HUES48 (cell line): Measurements from ENCODE around the gene UNC13B.

Source experiments
- H3K27ac ChIP-seq: one replicate; pipeline ENCODE4 v1.7.0; 2013; ENCODE audit warnings: low read depth, low read length, inconsistent platforms
- H3K27me3 ChIP-seq: 2 replicates; pipeline ENCODE4 v1.6.1; 2013; ENCODE audit warnings: mild to moderate bottlenecking, low read length; ENCODE audit not compliant: control insufficient read depth, insufficient read depth
- H3K36me3 ChIP-seq: 2 replicates; pipeline ENCODE4 v1.6.1; 2013; ENCODE audit warnings: low read length; ENCODE audit not compliant: control insufficient read depth, insufficient read depth
- H3K4me1 ChIP-seq: 2 replicates; pipeline ENCODE4 v1.6.1; 2013; ENCODE audit warnings: mild to moderate bottlenecking, low read length; ENCODE audit not compliant: control insufficient read depth, insufficient read depth
- H3K4me3 ChIP-seq: 2 replicates; pipeline ENCODE4 v1.5.1; 2013; ENCODE audit warnings: mild to moderate bottlenecking, low read depth, low read length
- H3K9ac ChIP-seq: 2 replicates; pipeline ENCODE4 v1.6.1; 2013; ENCODE audit warnings: mild to moderate bottlenecking, low read depth, low read length, moderate library complexity
- H3K9me3 ChIP-seq: 2 replicates; pipeline ENCODE4 v1.6.1; 2013; ENCODE audit warnings: low read length; ENCODE audit not compliant: control insufficient read depth, insufficient read depth

UNC13B gene

DNA sequence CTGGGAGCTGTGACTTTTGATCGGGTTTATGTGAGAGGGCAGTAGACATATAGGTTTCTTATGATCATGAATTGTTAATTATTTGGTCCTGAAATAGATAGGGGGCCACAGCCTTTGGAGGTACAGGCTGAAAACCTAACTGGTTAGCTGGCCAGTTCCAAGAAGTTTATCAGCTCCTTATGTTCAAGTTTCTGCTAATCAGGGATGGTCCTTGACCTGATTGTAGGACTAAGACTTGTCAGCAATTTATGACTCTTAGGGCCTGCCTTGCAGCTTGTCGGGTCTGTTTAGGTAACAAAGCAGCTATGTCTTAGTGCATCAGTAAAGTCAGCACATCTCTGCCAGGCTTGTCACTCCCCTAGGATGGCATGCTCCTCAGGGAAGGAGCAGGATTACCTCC, 176.3 kb downstream of the UNC13B start:
- Histone ChIP-seq H3K27ac (no peak overlapping the region), H3K27me3 (no peaks in the 10 kb centered on the region), H3K36me3 (no peaks in the 10 kb centered on the region), H3K4me1 (0 out of 2 replicates have a peak, but pooled peaks cover 7% of the 10 kb centered on the region), H3K9ac (no peak overlapping the region), H3K4me3 (no peak overlapping the region), H3K9me3 (no peaks in the 10 kb centered on the region)

DNA sequence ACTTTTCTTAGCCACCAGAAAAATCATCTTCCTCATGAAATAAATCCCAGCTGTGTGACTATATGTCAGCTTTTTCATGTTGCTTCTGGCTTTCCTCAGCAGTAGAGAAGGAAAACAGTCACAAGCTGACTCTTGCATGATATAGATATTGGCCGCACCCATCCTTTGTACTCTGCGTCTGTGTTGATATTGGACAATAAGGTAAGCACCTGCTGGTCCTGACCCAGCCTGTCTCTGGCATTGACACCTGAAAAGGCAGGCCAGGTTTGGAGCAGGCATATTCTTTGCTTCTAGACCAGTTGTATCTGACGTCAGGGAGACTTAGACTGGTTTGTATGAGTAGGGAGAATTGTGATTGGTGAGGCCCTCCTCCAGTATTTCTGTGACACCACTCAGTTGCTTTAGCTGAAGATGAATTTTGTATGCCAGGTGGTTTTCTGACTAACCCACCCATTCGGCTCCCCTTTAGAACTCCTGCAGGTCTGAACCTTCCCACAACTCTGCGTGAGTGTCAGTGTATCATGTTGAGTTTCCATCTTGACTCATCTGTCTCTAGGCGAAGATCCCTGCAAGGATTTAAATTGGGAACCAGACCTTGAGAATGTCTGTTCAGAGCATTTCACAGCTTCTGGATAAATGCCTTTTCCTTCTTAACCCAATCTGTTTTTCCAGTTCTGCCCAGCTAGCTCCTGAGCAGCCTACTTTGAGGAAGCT, 176.9 kb downstream of the UNC13B start:
- Histone ChIP-seq H3K9ac (no peak overlapping the region), H3K4me1 (0 out of 2 replicates have a peak, but pooled peaks cover 7% of the 10 kb centered on the region), H3K4me3 (no peak overlapping the region), H3K9me3 (no peaks in the 10 kb centered on the region), H3K27me3 (no peaks in the 10 kb centered on the region), H3K27ac (no peak overlapping the region), H3K36me3 (no peaks in the 10 kb centered on the region)

DNA sequence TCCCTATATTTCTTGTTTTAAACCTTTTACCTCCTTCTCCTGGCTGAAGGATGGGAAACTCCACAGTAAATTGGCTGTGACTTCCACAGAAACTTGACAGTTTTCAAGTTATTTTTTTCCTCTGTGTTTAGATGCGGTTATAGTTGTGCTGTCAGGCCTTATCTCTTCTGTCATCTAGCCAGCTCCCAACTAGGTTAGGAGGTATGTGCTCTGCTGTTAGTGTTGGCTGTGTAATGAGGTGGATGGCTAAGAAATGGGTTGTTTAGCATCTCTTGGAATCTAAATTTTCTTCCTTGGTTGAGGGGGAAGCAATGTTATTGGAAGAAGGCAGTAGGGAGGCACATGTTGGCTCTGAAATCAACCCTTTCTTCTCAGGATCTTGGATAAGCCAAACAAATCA, 178.2 kb downstream of the UNC13B start:
- no peak overlapping the region for H3K27ac ChIP-seq
- no peaks in the 10 kb centered on the region for H3K36me3 ChIP-seq
- H3K4me3 ChIP-seq: no peak overlapping the region
- no peaks in the 10 kb centered on the region for H3K9me3 ChIP-seq
- no peaks in the 10 kb centered on the region for H3K27me3 ChIP-seq
- 0 out of 2 replicates have a peak, but pooled peaks cover 7% of the 10 kb centered on the region for H3K4me1 ChIP-seq
- no peak overlapping the region for H3K9ac ChIP-seq

DNA sequence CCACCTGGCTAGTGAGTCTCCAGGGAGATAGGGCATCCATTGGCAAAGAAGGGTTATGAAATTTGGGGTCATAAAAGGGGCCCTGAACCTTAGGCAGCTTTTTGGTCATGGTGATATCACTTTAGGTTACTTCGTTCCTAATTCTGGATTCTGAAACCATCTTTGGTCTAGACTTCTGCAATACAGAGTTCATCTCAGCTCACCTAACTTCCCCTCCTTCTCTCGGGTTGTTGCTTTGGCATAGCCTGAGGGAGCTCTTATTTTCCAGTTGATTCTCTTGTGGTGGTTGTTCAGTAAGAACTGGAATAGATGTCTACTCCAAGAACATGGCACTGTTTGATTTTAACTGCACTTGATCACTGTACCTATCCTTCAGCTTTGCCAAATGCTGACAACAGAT, 179.2 kb downstream of the UNC13B start:
- no peak overlapping the region for H3K9ac ChIP-seq

DNA sequence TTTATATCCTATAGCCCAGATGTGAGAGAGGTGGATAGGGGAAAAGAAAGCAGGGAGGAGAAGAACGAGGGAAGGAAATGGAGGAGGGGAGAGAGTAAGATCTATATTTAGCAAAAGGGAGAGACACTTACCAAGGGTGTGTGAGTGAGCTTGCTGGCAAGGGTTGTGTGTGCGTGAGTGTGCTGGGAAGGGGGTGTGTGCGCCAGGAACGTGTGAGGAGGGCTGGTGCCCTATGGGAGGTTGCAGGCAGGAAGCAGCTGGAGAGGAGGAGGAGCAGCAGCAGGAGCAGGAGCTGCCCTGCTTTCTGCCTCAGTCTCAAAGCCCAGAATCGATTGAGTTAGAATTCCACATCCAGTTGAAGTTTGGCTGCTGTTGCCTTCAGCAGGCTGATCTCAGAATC, 179.8 kb downstream of the UNC13B start:
- Histone ChIP-seq H3K27ac (no peak overlapping the region), H3K36me3 (no peaks in the 10 kb centered on the region), H3K9me3 (no peaks in the 10 kb centered on the region), H3K4me1 (0 out of 2 replicates have a peak, but pooled peaks cover 7% of the 10 kb centered on the region), H3K9ac (no peak overlapping the region), H3K27me3 (no peaks in the 10 kb centered on the region), H3K4me3 (no peak overlapping the region)

More for the DNA sequence above, 179.2 kb downstream of the UNC13B start:
- Histone ChIP-seq H3K4me1 (0 out of 2 replicates have a peak, but pooled peaks cover 7% of the 10 kb centered on the region), H3K36me3 (no peaks in the 10 kb centered on the region), H3K27ac (no peak overlapping the region), H3K9me3 (no peaks in the 10 kb centered on the region), H3K27me3 (no peaks in the 10 kb centered on the region), H3K4me3 (no peak overlapping the region)

DNA sequence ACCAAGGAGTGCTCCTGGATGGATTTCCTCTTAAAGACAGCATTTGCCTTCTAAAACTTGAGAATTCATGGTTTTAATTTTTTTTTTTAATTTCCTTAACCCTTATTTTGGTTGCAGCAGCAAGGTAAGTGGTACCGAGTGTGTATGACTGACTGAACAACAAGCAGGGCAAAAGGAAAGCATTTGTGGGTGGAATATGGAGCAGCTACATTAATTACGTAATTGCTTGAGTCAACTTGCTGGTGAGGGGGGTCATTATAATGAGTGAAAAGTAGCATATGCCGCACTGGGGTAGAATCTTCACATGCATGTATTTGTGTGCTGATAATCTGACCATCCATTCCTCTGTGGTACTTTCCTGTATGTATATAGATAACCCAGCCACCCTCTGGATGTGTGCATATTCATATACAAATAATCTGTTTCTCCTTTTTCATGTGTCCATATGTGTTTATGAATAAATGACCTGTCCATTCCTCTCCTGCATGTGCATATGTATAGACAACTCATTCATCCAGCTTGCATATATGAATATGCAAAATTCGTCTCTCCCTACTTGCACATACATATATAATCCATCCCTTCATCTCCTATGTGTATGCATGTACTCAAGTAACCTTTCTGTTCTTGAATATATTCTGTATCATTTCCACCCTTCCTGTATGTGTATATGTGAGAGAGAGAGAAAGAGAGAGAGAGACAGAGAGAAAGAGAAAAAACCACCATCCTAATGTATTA, 180.6 kb downstream of the UNC13B start:
- H3K4me1 ChIP-seq: 0 out of 2 replicates have a peak, but pooled peaks cover 7% of the 10 kb centered on the region

DNA sequence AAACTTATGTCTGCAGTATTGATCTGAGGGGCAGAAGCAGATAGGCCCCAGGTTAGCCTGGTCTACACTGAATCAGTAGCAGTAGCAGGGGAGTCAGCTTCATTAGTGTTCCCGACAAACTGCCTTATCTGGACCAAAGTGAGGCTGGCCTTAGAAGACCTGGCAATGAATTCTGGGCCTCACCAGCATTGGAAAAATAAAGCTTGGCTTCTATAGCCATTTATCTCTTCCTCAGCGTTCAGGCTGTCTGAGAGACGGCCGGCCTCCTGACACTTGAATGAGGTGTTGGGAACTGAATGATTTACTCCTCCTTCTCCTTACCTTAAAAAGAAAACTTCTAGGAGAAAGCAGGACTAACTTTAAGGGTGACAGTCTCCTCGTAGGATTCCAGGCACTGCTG, 186.3 kb downstream of the UNC13B start:
- Histone ChIP-seq H3K36me3 (no peaks in the 10 kb centered on the region), H3K27ac (no peak overlapping the region), H3K27me3 (no peaks in the 10 kb centered on the region), H3K4me3 (no peak overlapping the region), H3K4me1 (no peaks in the 10 kb centered on the region), H3K9ac (no peak overlapping the region), H3K9me3 (no peaks in the 10 kb centered on the region)

More for the DNA sequence above, 180.6 kb downstream of the UNC13B start:
- Histone ChIP-seq H3K9ac (no peak overlapping the region), H3K9me3 (no peaks in the 10 kb centered on the region), H3K27ac (no peak overlapping the region), H3K27me3 (no peaks in the 10 kb centered on the region), H3K4me3 (no peak overlapping the region), H3K36me3 (no peaks in the 10 kb centered on the region)

DNA sequence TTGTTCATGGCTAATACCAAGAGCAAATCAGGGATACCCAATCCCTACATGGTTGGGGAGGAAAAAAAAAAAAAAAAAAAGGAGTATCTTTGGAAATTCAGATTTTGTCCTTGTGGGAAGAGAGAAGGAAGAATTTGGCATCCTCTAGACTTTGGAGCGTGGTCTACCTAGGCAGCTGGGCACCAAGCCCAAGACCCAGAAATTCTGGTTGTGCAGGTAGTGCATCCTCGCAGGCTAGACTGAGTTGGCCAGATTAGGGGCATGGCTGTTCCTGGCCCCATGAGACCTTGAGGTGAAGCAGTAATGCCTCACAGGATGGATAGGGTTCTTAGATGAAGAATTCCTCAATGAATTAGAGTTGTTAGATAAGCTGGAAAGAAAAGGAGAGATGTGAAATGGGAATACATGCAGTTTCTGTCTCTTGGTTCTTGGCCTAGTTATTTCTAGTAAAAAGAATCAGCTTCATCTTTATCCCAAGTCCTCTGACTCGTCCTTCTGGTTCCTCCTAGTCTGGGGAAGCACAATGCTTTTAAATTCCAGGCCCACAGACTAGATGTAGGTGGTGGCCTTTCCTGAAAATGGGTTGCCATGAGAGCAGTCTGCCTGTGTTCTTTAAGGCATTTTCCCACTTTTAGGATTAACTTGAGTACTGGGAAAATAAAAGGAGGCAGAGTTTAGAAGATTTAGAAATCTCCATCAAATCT, 187.6 kb downstream of the UNC13B start:
- Histone ChIP-seq H3K4me1 (no peaks in the 10 kb centered on the region), H3K9me3 (no peaks in the 10 kb centered on the region), H3K4me3 (no peak overlapping the region), H3K9ac (no peak overlapping the region), H3K27ac (no peak overlapping the region), H3K27me3 (no peaks in the 10 kb centered on the region), H3K36me3 (no peaks in the 10 kb centered on the region)

DNA sequence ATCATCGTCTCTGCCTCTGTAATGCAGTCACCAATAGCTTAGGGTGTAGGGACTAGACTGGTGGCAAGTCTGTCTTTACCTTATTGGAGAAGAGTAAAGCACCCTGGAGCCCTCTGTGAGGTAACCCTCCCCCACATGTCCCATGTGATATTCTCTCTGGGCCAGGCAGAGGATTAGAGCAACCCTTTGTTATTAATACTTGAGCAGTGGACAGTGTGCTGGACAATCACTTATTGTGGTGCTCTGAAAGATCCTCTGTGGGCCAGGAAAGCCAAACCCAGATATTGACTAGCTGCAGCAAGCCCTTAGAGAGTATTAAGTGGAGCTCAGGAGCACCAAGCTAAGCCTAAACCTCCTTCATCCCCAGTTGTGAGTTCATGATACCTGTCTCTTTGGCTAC, 188.4 kb downstream of the UNC13B start:
- Histone ChIP-seq H3K4me1 (no peaks in the 10 kb centered on the region), H3K36me3 (no peaks in the 10 kb centered on the region), H3K27ac (no peak overlapping the region), H3K4me3 (no peak overlapping the region), H3K9me3 (no peaks in the 10 kb centered on the region), H3K9ac (no peak overlapping the region), H3K27me3 (no peaks in the 10 kb centered on the region)

DNA sequence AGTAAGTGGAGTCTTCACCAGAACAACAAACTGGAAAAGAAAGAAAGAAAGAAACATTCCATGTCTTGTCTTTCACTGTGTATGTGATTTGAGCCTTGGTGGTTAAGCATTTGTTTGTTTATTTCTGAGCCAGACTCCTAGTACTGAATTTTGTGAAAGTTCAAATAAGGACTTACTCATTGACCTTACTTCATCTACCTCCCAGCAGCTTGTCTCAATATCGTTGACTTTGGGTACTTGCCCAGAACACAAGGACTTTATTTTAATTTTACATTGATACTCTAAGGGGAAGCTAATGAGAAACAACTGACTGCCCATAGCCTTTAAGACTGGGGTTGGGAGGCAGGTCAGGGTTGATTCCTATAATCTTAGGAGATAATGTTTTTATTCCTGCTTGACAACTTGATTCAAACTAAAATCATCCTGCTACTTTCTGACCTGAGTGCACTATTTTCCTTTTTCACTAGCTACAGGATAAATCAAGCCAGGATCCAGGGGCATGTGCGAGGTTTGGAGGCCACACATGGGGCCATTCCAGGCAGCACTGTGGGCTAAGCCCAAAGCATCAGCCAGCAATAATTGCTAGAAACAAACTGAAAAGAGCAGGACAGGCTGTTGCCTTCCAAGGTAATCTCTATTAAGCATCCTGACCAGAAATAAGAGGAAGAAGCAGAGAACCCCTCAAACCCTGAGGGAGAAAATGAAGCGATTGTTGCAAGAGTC, 189.2 kb downstream of the UNC13B start:
- H3K9ac ChIP-seq: no peak overlapping the region
- no peak overlapping the region for H3K4me3 ChIP-seq
- no peaks in the 10 kb centered on the region for H3K9me3 ChIP-seq
- no peak overlapping the region for H3K27ac ChIP-seq
- H3K4me1 ChIP-seq: no peaks in the 10 kb centered on the region
- no peaks in the 10 kb centered on the region for H3K27me3 ChIP-seq
- no peaks in the 10 kb centered on the region for H3K36me3 ChIP-seq
